H1 (cell line): ENCODE results near the gene HPX. TPM values are rescaled to one million over a fixed set of nuclear protein-coding genes. Genes with fewer than 3 reads are reported as not detected.

Source experiments
- CTCF ChIA-PET: fragments of 300-600 bp; sonication (Branson Sonifier 250); formaldehyde crosslinking; loops from one replicate; lab custom pipeline; 2021; ENCODE audit not compliant: partially characterized antibody; lab: Charles Lee
- POLR2A ChIA-PET: fragments of 300-600 bp; sonication (Branson Sonifier 250); formaldehyde crosslinking; loops from one replicate; lab custom pipeline; 2021; ENCODE audit warnings: inconsistent platforms; ENCODE audit not compliant: partially characterized antibody; lab: Charles Lee
- DNase-seq, 2 experiments: peaks; one replicate each; pipeline versions ENCODE4 v3.0.0 to v3.0.0-alpha.2; 2010 to 2022; ENCODE audit warnings: low spot score in 2 of 2, low read depth in 1 of 2, mixed read lengths in 1 of 2
- FAIRE-seq: peaks from 2 replicates; lab custom pipeline; 2011; peaks lifted over from hg19 to GRCh38; lab: Jason Lieb, UNC
- H2AFZ ChIP-seq: 2 replicates; pipeline ENCODE4 v1.8.1; 2012; ENCODE audit warnings: low read length, inconsistent platforms
- H2AK5ac ChIP-seq: 2 replicates; pipeline ENCODE4 v1.6.1; 2013; ENCODE audit warnings: low read depth, low read length
- H2BK120ac ChIP-seq: replicated peaks from 2 replicates; pipeline ENCODE3; 2013; ENCODE audit warnings: low read depth, low read length, inconsistent platforms
- H2BK12ac ChIP-seq: 2 replicates; pipeline ENCODE4 v1.6.1; 2013; ENCODE audit warnings: low read depth, low read length
- H2BK15ac ChIP-seq: 2 replicates; pipeline ENCODE4 v1.6.1; 2013; ENCODE audit warnings: low read length
- H2BK20ac ChIP-seq: 2 replicates; pipeline ENCODE4 v1.6.1; 2013; ENCODE audit warnings: low read length
- H2BK5ac ChIP-seq: 2 replicates; pipeline ENCODE4 v1.6.1; 2013; ENCODE audit warnings: low read depth, low read length
- H3K14ac ChIP-seq: 2 replicates; pipeline ENCODE4 v1.6.1; 2013; ENCODE audit warnings: inconsistent platforms; ENCODE audit not compliant: insufficient read length
- H3K18ac ChIP-seq: 2 replicates; pipeline ENCODE4 v1.6.1; 2013; ENCODE audit warnings: low read length; ENCODE audit errors: extremely low read depth
- H3K23ac ChIP-seq: 2 replicates; pipeline ENCODE4 v1.6.1; 2013; ENCODE audit warnings: inconsistent platforms; ENCODE audit not compliant: insufficient read length
- H3K23me2 ChIP-seq: 2 replicates; pipeline ENCODE4 v1.6.1; 2013; ENCODE audit warnings: low read depth, low read length
- H3K27ac ChIP-seq: 2 replicates; pipeline ENCODE4 v1.6.1; 2011; ENCODE audit warnings: low read depth, low read length, inconsistent platforms
- H3K27me3 ChIP-seq, 4 experiments: replicated peaks in 1 of 4; 1 replicate in 1 of 4; 2 replicates in 3 of 4; pipeline versions ENCODE4 v1.6.1 to v1.8.1; 2011 to 2013; ENCODE audit warnings: low read length in 3 of 4, mild to moderate bottlenecking in 3 of 4, inconsistent platforms in 2 of 4, mixed read lengths in 2 of 4, moderate library complexity in 1 of 4; ENCODE audit not compliant: control insufficient read depth in 3 of 4, insufficient read depth in 3 of 4; ENCODE audit errors: extremely low read depth in 1 of 4
- H3K36me3 ChIP-seq, 4 experiments: 2 replicates each; pipeline versions ENCODE4 v1.6.1 to v1.8.1; 2011 to 2013; ENCODE audit warnings: mild to moderate bottlenecking in 4 of 4, low read length in 3 of 4, moderate library complexity in 2 of 4, control low read depth in 1 of 4, inconsistent platforms in 1 of 4; ENCODE audit not compliant: insufficient read depth in 4 of 4, control insufficient read depth in 2 of 4
- H3K4ac ChIP-seq: replicated peaks from 2 replicates; pipeline ENCODE3; 2013; ENCODE audit warnings: low read length, low read depth, mixed read lengths, inconsistent platforms; ENCODE audit not compliant: insufficient read length
- H3K4me1 ChIP-seq, 4 experiments: replicated peaks in 1 of 4; 1 replicate in 1 of 4; 2 replicates in 3 of 4; pipeline versions ENCODE4 v1.6.1 to v1.8.1; 2011 to 2013; ENCODE audit warnings: low read length in 3 of 4, inconsistent platforms in 2 of 4, mixed read lengths in 1 of 4; ENCODE audit not compliant: insufficient read depth in 4 of 4, control insufficient read depth in 3 of 4
- H3K4me2 ChIP-seq, 2 experiments: 2 replicates each; pipeline versions ENCODE4 v1.6.1 to v1.8.1; 2011 to 2013; ENCODE audit warnings: low read depth in 2 of 2, low read length in 2 of 2, control low read depth in 1 of 2, inconsistent platforms in 1 of 2, mild to moderate bottlenecking in 1 of 2; ENCODE audit not compliant: insufficient read depth in 1 of 2
- H3K4me3 ChIP-seq, 4 experiments: fragments of 200-600, 300-600 bp in 1 of 4; sonication (generic), shearing (Covaris generic), sonication (Bioruptor Twin) in 1 of 4; 2 replicates each; pipeline versions ENCODE4 v1.5.1 to v1.8.1; 2011 to 2016; ENCODE audit warnings: low read length in 4 of 4, low read depth in 3 of 4, control low read depth in 2 of 4, inconsistent platforms in 2 of 4, mild to moderate bottlenecking in 2 of 4, mixed read lengths in 1 of 4, moderate library complexity in 1 of 4; ENCODE audit not compliant: insufficient read depth in 2 of 4; ENCODE audit errors: extremely low read depth in 1 of 4
- H3K56ac ChIP-seq: replicated peaks from 2 replicates; pipeline ENCODE3; 2013; ENCODE audit warnings: low read depth, mild to moderate bottlenecking, mixed read lengths, low read length, inconsistent platforms; ENCODE audit not compliant: insufficient read length
- H3K79me1 ChIP-seq: 2 replicates; pipeline ENCODE4 v1.6.1; 2013; ENCODE audit warnings: low read depth, low read length, control low read depth
- H3K79me2 ChIP-seq, 2 experiments: 2 replicates each; pipeline versions ENCODE4 v1.6.1 to v1.8.1; 2012 to 2013; ENCODE audit warnings: low read length in 2 of 2, mild to moderate bottlenecking in 2 of 2, inconsistent platforms in 1 of 2; ENCODE audit not compliant: insufficient read depth in 2 of 2, control insufficient read depth in 1 of 2
- H3K9ac ChIP-seq, 4 experiments: replicated peaks in 1 of 4; 1 replicate in 1 of 4; 2 replicates in 3 of 4; pipeline versions ENCODE4 v1.6.1 to v1.8.1; 2011 to 2013; ENCODE audit warnings: low read depth in 3 of 4, low read length in 3 of 4, control low read depth in 2 of 4, mild to moderate bottlenecking in 2 of 4, moderate library complexity in 2 of 4, inconsistent platforms in 1 of 4; ENCODE audit errors: extremely low read depth in 1 of 4
- H3K9me3 ChIP-seq, 2 experiments: 2 replicates each; pipeline versions ENCODE4 v1.6.1 to v1.8.1; 2012 to 2013; ENCODE audit warnings: mild to moderate bottlenecking in 2 of 2, moderate library complexity in 2 of 2, control low read depth in 1 of 2, inconsistent platforms in 1 of 2, low read depth in 1 of 2, low read length in 1 of 2, mixed read lengths in 1 of 2; ENCODE audit not compliant: insufficient read depth in 2 of 2
- H4K20me1 ChIP-seq, 2 experiments: replicated peaks in 1 of 2; 2 replicates each; pipeline versions ENCODE3 to v1.8.1; 2011 to 2013; ENCODE audit warnings: inconsistent platforms in 2 of 2, low read length in 2 of 2, mild to moderate bottlenecking in 1 of 2; ENCODE audit not compliant: insufficient read depth in 2 of 2, control insufficient read depth in 1 of 2
- H4K5ac ChIP-seq: 2 replicates; pipeline ENCODE4 v1.6.1; 2013; ENCODE audit warnings: low read length, low read depth, mixed read lengths, inconsistent platforms; ENCODE audit not compliant: insufficient read length
- H4K8ac ChIP-seq: 2 replicates; pipeline ENCODE4 v1.8.0; 2013; ENCODE audit warnings: mild to moderate bottlenecking, moderate library complexity, low read length, inconsistent platforms; ENCODE audit not compliant: insufficient read depth; ENCODE audit errors: extremely low read depth
- H4K91ac ChIP-seq: replicated peaks from 2 replicates; pipeline ENCODE3; 2013; ENCODE audit warnings: low read length, mixed read lengths, inconsistent platforms; ENCODE audit not compliant: insufficient read length
- ASH2L ChIP-seq: fragments of 200-600, 300-600 bp; sonication (generic); IDR thresholded peaks from one replicate; pipeline ENCODE4 v1.7.1; 2017; ENCODE audit warnings: low read length
- CHD1 ChIP-seq: IDR thresholded peaks from 2 replicates; pipeline ENCODE4 v1.6.1; 2012; ENCODE audit warnings: low read depth, low read length, improper control_type of control experiment
- KDM1A ChIP-seq: fragments of 200-600, 300-600 bp; sonication (generic); IDR thresholded peaks from 2 replicates; pipeline ENCODE4 v1.7.1; 2016; ENCODE audit warnings: mild to moderate bottlenecking, low read length, borderline replicate concordance
- RFX5 ChIP-seq: IDR thresholded peaks from 2 replicates; pipeline ENCODE4 v1.6.1; 2011; ENCODE audit warnings: low read depth, low read length, improper control_type of control experiment, borderline replicate concordance
- SIN3A ChIP-seq, 2 experiments: IDR thresholded peaks in 1 of 2; conservative IDR thresholded peaks in 1 of 2; 2 replicates each; pipeline ENCODE4 v1.6.1; 2011 to 2012; ENCODE audit warnings: low read length in 2 of 2, improper control_type of control experiment in 1 of 2, low read depth in 1 of 2, mild to moderate bottlenecking in 1 of 2
- SP2 ChIP-seq: IDR thresholded peaks from 2 replicates; pipeline ENCODE4 v1.6.1; 2012; ENCODE audit warnings: mild to moderate bottlenecking, low read length, inconsistent platforms
- TAF7 ChIP-seq: optimal IDR thresholded peaks from 2 replicates; pipeline ENCODE3; 2011; ENCODE audit warnings: low read depth, mild to moderate bottlenecking, inconsistent platforms, low read length, moderate library complexity, borderline replicate concordance
- WGBS, 2 experiments: shearing (Covaris generic) in 1 of 2; methylation state at CpG; one replicate each; pipeline versions ENCODE4 v1.1.6 to v1.1.7; 2013 to 2015; ENCODE audit warnings: low lambda C conversion rate in 2 of 2, mixed read lengths in 2 of 2, inconsistent platforms in 1 of 2, low coverage in 1 of 2, missing lambda C conversion rate in 1 of 2; ENCODE audit not compliant: insufficient replicate concordance in 2 of 2, insufficient coverage in 1 of 2, insufficient read length in 1 of 2; ENCODE audit errors: extremely low coverage in 1 of 2, missing lambda C conversion rate in 1 of 2; 5-methylcytosine and 5-hydroxymethylcytosine counted together
- polyA plus RNA-seq, 7 experiments: library from polyadenylated mRNA; depleted of rRNA in 3 of 7; stranded (reverse) in 5 of 7; unstranded in 2 of 7; fragments of >200 nt in 5 of 7; fragments of 200-250 nt in 2 of 7; gene quantifications; 1 replicate in 5 of 7; 2 replicates in 1 of 7; 4 replicates in 1 of 7; pipeline versions ENCODE4 v1.2.1 to v1.2.3, GENCODE V29; 2011 to 2013; ENCODE audit warnings: missing spikeins in 2 of 7, mixed read lengths in 2 of 7
- total RNA-seq: library from RNA; stranded (reverse); fragmentation: NEBNext Ultra II Directional; extraction: Animal tissue kit (Norgen Biotek cat#: 25700); gene quantifications from 2 replicates; pipeline ENCODE4 v1.2.1, GENCODE V29; 2021

Gene HPX
- total and polyA plus RNA-seq, 2 of the 8 experiments (the other 6 are each of a cell fraction or from before 2014, with no cell fraction given): 0.80 to 0.97 TPM

DNA sequence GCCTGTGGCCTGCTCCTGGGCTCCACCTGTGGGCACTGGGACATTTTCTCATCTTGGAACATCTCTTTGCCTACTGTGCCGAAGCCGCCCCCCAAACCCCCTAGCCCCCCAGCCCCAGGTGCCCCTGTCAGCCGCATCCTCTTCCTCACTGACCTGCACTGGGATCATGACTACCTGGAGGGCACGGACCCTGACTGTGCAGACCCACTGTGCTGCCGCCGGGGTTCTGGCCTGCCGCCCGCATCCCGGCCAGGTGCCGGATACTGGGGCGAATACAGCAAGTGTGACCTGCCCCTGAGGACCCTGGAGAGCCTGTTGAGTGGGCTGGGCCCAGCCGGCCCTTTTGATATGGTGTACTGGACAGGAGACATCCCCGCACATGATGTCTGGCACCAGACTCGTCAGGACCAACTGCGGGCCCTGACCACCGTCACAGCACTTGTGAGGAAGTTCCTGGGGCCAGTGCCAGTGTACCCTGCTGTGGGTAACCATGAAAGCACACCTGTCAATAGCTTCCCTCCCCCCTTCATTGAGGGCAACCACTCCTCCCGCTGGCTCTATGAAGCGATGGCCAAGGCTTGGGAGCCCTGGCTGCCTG is 49.2 kb downstream of the HPX start:
- Histone ChIP-seq H3K36me3 (no peaks in the 10 kb centered on the region; a peak in 1 of 8 replicates), H2AK5ac (no peak overlapping the region), H2BK5ac (no peak overlapping the region), H3K23ac (no peak overlapping the region), H3K9ac (no peak overlapping the region), H4K8ac (no peak overlapping the region), H3K79me2 (no peaks in the 10 kb centered on the region), H3K4me3 (no peak overlapping the region), H2BK120ac (no peak overlapping the region), H4K20me1 (peaks cover 0 to 2% of the 10 kb centered on the region in 2 experiments), H3K56ac (no peak overlapping the region), H2BK15ac (no peak overlapping the region), H3K4ac (no peak overlapping the region), H4K5ac (no peak overlapping the region), H2BK20ac (no peak overlapping the region), H4K91ac (no peak overlapping the region), H2BK12ac (no peak overlapping the region), H3K4me2 (no peak overlapping the region; a peak in 1 of 4 replicates), H3K27me3 (peaks cover 2 to 8% (median 4%) of the 10 kb centered on the region in 4 experiments), H3K4me1 (peaks cover 0 to 7% (median 5%) of the 10 kb centered on the region in 4 experiments; a peak in 6 of 7 replicates), H3K14ac (no peak overlapping the region), H3K23me2 (no peaks in the 10 kb centered on the region; the same call in 1 of the 2 replicates), H3K79me1 (no peaks in the 10 kb centered on the region), H3K18ac (no peak overlapping the region), H3K9me3 (no peaks in the 10 kb centered on the region), H2AFZ (no peak overlapping the region), H3K27ac (no peak overlapping the region)
- DNase-seq (no peak), FAIRE-seq (no peak)
- no peak for TF ChIP-seq RFX5
- no peak for TF ChIP-seq ASH2L
- no peak for TF ChIP-seq TAF7
- no peak for TF ChIP-seq CHD1
- TF ChIP-seq SP2: no peak
- no peak for TF ChIP-seq KDM1A
- TF ChIP-seq SIN3A (conservative IDR thresholded peaks at IDR 0.05 in 1 of 2, IDR thresholded peaks at IDR 0.05 in 1 of 2; ENCODE audit: low read depth in 1 of 2, low read length in 2 of 2): no peak
- ChIA-PET POLR2A (no interaction called here), CTCF (interaction anchor here (1.1 to 21.5 kb wide), 8 partner anchors 8 to 180 kb away, joined by 3 to 585 read pairs (median 7); partner anchors contain the start of gene HPX)
- 93% methylated on average over 17 of the region's 18 CpGs; no CpG with 5 or more reads in 1 of the 2 experiments for WGBS, 2 experiments
